Measurements from ENCODE around the gene NQO1.

The NQO1 gene

GRCh38 chr16:69727916-69728270 is 1.5 kb upstream of the NQO1 start:
- Mint-ChIP-seq H3K9me3 (no peaks in the 10 kb centered on the region), H3K27ac (no peak overlapping the region), H3K4me3 (peak overlapping the region; percentile 88), H3K36me3 (ENCODE audit: low read depth) (peaks cover 9% of the 10 kb centered on the region), H3K4me1 (peaks cover 51% of the 10 kb centered on the region), H3K27me3 (ENCODE audit: low read depth, poor library complexity) (no peaks in the 10 kb centered on the region)
- no peak for DNase-seq
- TF ChIP-seq, protein P1, sequence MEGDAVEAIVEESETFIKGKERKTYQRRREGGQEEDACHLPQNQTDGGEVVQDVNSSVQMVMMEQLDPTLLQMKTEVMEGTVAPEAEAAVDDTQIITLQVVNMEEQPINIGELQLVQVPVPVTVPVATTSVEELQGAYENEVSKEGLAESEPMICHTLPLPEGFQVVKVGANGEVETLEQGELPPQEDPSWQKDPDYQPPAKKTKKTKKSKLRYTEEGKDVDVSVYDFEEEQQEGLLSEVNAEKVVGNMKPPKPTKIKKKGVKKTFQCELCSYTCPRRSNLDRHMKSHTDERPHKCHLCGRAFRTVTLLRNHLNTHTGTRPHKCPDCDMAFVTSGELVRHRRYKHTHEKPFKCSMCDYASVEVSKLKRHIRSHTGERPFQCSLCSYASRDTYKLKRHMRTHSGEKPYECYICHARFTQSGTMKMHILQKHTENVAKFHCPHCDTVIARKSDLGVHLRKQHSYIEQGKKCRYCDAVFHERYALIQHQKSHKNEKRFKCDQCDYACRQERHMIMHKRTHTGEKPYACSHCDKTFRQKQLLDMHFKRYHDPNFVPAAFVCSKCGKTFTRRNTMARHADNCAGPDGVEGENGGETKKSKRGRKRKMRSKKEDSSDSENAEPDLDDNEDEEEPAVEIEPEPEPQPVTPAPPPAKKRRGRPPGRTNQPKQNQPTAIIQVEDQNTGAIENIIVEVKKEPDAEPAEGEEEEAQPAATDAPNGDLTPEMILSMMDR (IDR thresholded peaks at IDR 0.05) = no peak

DNA sequence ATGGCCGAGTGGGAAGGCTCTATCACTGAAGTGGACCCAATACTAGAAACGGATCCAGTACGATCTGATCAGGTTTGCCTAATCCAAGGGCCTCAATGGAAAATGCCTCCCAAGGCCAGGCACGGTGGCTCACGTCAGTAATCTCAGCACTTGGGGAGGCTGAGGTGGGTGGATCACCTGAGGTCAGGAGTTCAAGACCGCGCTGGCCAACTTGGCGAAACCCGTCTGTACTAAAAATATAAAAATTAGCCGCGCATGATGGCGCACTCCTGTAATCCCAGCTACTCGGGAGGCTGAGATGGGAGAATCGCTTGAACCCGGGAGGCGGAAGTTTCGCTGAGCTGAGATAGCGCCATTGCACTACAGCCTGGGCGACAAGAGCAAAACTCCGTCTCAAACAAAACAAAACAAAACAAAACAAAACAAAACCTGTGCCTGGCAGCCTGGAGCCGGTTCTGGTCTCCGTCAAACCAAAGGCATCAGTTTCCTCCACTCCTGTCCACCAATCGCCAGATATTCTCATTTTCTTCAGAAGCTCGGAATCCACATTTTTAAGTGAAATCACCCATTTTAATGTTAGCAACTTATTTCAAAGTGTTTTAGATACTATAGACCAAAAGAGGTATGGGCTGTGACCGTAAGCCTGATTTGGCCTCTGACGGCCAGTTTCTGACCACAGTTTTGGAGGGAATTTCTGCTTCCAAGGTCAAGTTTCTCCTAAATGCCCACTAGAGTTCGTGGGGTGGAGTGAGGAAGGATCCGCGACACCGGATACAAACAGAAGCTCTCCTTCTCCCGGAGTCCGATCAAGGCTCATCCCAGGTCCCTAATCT is 664 bp downstream of the NQO1 start:
- H3K27me3 Mint-ChIP-seq (ENCODE audit: low read depth, poor library complexity) = no peaks in the 10 kb centered on the region
- H3K36me3 Mint-ChIP-seq (ENCODE audit: low read depth) = peaks cover 4% of the 10 kb centered on the region
- TF ChIP-seq, protein P1 (IDR thresholded peaks at IDR 0.05) = no peak
- H3K4me3 Mint-ChIP-seq = peak overlapping the region; percentile 88
- H3K9me3 Mint-ChIP-seq = no peaks in the 10 kb centered on the region
- peak overlapping the region; percentile 99 for H3K27ac Mint-ChIP-seq
- no peak for DNase-seq
- H3K4me1 Mint-ChIP-seq = peaks cover 51% of the 10 kb centered on the region

DNA sequence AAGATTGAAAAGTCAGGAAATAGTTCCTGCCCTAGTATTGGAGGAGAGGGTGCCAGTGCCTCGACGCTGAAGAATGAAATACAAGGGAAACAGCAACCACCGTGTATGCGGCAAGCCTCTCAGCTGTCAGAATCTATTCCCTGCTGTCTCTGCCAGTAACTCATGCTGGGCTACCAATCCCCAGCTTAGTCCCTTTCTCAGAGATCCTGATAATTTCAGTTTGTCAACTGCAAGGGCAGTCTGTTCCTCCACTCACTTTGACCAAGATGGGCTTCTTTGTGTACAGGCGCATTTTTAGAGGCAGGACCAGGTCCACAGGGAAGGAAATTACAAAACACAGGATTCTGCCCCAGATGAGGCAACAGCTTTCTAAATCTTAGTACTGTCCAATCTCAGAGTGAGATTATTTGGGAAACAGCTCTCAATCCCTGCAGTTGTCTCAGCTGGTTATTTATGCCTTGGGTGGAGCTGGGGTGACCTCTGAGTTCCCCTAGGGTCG is 1.3 kb downstream of the NQO1 start:
- Mint-ChIP-seq H3K36me3 (ENCODE audit: low read depth) (peaks cover 4% of the 10 kb centered on the region), H3K9me3 (no peaks in the 10 kb centered on the region)

DNA sequence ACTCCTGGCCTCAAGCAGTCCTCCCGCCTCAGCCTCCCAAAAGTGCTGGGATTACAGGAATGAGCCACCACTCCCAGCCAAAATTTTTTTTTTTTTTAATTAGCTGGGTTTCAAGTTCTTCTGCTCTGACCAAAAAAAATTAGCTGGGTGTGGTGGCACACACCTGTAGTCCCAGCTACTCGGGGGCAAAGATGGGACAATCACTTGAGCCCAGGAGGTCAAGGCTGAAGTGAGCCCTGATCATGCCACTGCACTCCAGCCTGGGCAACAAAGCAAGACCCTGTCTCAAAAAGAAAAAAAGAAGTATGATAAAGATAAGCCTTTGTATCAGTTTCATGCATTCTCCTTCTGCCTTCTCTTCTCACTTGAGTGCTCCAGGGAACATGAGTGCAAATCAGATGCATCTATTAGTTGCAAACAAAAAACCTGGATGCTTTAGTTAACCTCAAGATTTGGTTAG is 1.9 kb downstream of the NQO1 start:
- H3K9me3 Mint-ChIP-seq = no peaks in the 10 kb centered on the region
- DNase-seq = no peak
- H3K4me1 Mint-ChIP-seq = peaks cover 47% of the 10 kb centered on the region
- H3K27me3 Mint-ChIP-seq (ENCODE audit: low read depth, poor library complexity) = no peaks in the 10 kb centered on the region
- no peak overlapping the region for H3K4me3 Mint-ChIP-seq
- peaks cover 4% of the 10 kb centered on the region for H3K36me3 Mint-ChIP-seq (ENCODE audit: low read depth)
- no peak overlapping the region for H3K27ac Mint-ChIP-seq
- TF ChIP-seq, protein P1 (IDR thresholded peaks at IDR 0.05) = no peak

More for the DNA sequence above, 1.3 kb downstream of the NQO1 start:
- peak overlapping the region; percentile 88 for H3K4me3 Mint-ChIP-seq
- TF ChIP-seq, protein P1 (IDR thresholded peaks at IDR 0.05) = no peak
- DNase-seq = no peak
- peaks cover 51% of the 10 kb centered on the region for H3K4me1 Mint-ChIP-seq
- H3K27ac Mint-ChIP-seq = no peak overlapping the region
- H3K27me3 Mint-ChIP-seq (ENCODE audit: low read depth, poor library complexity) = no peaks in the 10 kb centered on the region

- Mint-ChIP-seq H3K4me1 (peaks cover 20% of the 10 kb centered on the region), H3K27ac (no peak overlapping the region), H3K27me3 (ENCODE audit: low read depth, poor library complexity) (no peaks in the 10 kb centered on the region), H3K4me3 (no peak overlapping the region), H3K9me3 (no peaks in the 10 kb centered on the region), H3K36me3 (ENCODE audit: low read depth) (peaks cover 26% of the 10 kb centered on the region)
- TF ChIP-seq, protein P1 (IDR thresholded peaks at IDR 0.05) = no peak
- no peak for DNase-seq
These were observed 4.9 kb downstream of the NQO1 start for GRCh38 chr16:69721441-69721957.

Data from nephron progenitor cell (in vitro differentiated cells).